DOHH2 (cell line): ENCODE measurements around the gene NEK10.
"Not testable (repeated sequence)": the region's sequence is repeated elsewhere in the genome, so short reads cannot be mapped to it uniquely, and the experiment has no call there.

ENCODE experiments used
- H3F3A ChIP-seq: fragments of 200-600 bp; sonication (generic), shearing (Covaris generic); 2 replicates; pipeline ENCODE4 v1.6.0; 2016; ENCODE audit warnings: antibody characterized with exemption, mild to moderate bottlenecking; ENCODE audit not compliant: control insufficient read depth, insufficient read depth
- H3K27ac ChIP-seq: fragments of 200-600 bp; sonication (generic); 2 replicates; pipeline ENCODE4 v1.5.1; 2014; ENCODE audit warnings: low read depth, mild to moderate bottlenecking, low read length, moderate library complexity
- H3K27me3 ChIP-seq: fragments of 200-600 bp; sonication (generic); 2 replicates; pipeline ENCODE4 v1.6.1; 2014; ENCODE audit warnings: mild to moderate bottlenecking, low read length, mixed read lengths; ENCODE audit not compliant: control insufficient read depth
- H3K36me3 ChIP-seq: fragments of 200-600 bp; sonication (generic); 2 replicates; pipeline ENCODE4 v1.6.1; 2014; ENCODE audit warnings: mild to moderate bottlenecking, low read length, moderate library complexity, mixed read lengths; ENCODE audit not compliant: control insufficient read depth
- H3K4me1 ChIP-seq: fragments of 200-600 bp; sonication (generic); 2 replicates; pipeline ENCODE4 v1.6.1; 2014; ENCODE audit warnings: mild to moderate bottlenecking, low read length, mixed read lengths; ENCODE audit not compliant: control insufficient read depth
- H3K4me2 ChIP-seq: fragments of 200-600 bp; sonication (generic); 2 replicates; pipeline ENCODE4 v1.6.0; 2014; ENCODE audit warnings: mild to moderate bottlenecking, low read length, moderate library complexity
- H3K4me3 ChIP-seq: fragments of 200-600 bp; sonication (generic); 2 replicates; pipeline ENCODE4 v1.5.1; 2014; ENCODE audit warnings: mild to moderate bottlenecking, low read length, mixed read lengths
- H3K79me2 ChIP-seq: fragments of 200-600 bp; sonication (generic); 2 replicates; pipeline ENCODE4 v1.6.1; 2014; ENCODE audit warnings: mild to moderate bottlenecking, low read length, mixed read lengths; ENCODE audit not compliant: control insufficient read depth
- H3K9me2 ChIP-seq: fragments of 200-600 bp; sonication (generic); replicated peaks from 2 replicates; pipeline ENCODE4 v1.6.1; 2014; ENCODE audit warnings: mild to moderate bottlenecking, low read length, mixed read lengths; ENCODE audit not compliant: control insufficient read depth
- H3K9me3 ChIP-seq: fragments of 200-600 bp; sonication (generic); 2 replicates; pipeline ENCODE4 v1.6.1; 2014; ENCODE audit warnings: antibody characterized with exemption, low read length, mixed read lengths; ENCODE audit not compliant: control insufficient read depth, insufficient read depth
- H4K20me1 ChIP-seq: fragments of 200-600 bp; sonication (generic); 2 replicates; pipeline ENCODE4 v1.6.0; 2014; ENCODE audit warnings: low read depth, mild to moderate bottlenecking, antibody characterized with exemption, low read length, moderate library complexity; ENCODE audit not compliant: control insufficient read depth, insufficient read depth
- CTCF ChIP-seq: fragments of 200-600 bp; sonication (generic); IDR thresholded peaks from one replicate; pipeline ENCODE4 v1.5.1; 2014; ENCODE audit warnings: antibody characterized with exemption, mild to moderate bottlenecking, low read depth, low read length; ENCODE audit not compliant: poor library complexity, severe bottlenecking
- EZH2phosphoT487 ChIP-seq: fragments of 200-600 bp; sonication (generic); IDR thresholded peaks from 2 replicates; pipeline ENCODE4 v1.6.1; 2017; ENCODE audit warnings: borderline replicate concordance, mild to moderate bottlenecking, antibody characterized with exemption, low read length, moderate library complexity, mixed read lengths

The NEK10 gene

GRCh38 chr3:27368831-27369607 is at the start of gene NEK10:
TSS of gene NEK10 (minus strand) at chr3:27369383. CDS start at chr3:27352882, 16,501 bp downstream.
- Histone ChIP-seq H3K4me2 (peak within 1 kb of the TSS; percentile 96), H3F3A (peaks cover 7% of the 10 kb centered on the region; the same call in 1 of the 2 replicates), H3K4me3 (peak within 1 kb of the TSS; percentile 81), H3K27ac (no peak within 1 kb of the TSS), H3K9me2 (no peaks in the 10 kb centered on the region), H3K36me3 (no peaks in the 10 kb centered on the region), H3K27me3 (no peaks in the 10 kb centered on the region), H4K20me1 (no peaks in the 10 kb centered on the region), H3K79me2 (no peaks in the 10 kb centered on the region), H3K4me1 (peaks cover 8% of the 10 kb centered on the region; the same call in 1 of the 2 replicates), H3K9me3 (no peaks in the 10 kb centered on the region)
- TF ChIP-seq CTCF, result no peak
- no peak for TF ChIP-seq EZH2phosphoT487

DNA sequence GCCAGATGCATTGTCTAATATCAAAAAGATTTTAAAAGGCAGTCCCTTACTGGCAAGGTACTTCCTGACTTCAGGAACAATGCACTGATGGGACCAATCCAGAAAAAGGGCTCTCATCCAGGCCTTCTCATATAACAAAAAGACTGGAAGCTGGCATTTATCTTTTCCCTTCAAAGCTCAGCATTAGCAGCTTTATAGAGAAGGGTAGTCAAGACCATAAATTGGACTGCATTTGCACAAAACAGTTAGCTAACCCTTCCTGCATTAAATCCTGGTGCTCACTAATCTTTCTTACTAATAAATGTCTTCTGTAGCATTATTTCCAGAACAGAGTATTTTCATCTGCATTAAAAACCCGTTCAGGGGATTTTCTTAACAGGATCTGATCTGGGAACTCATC is 46.0 kb upstream of the NEK10 start:
- Histone ChIP-seq H3K27ac (no peak overlapping the region), H3K4me2 (no peak overlapping the region), H3K9me3 (no peaks in the 10 kb centered on the region), H3K36me3 (peaks cover 67% of the 10 kb centered on the region), H3K4me1 (no peaks in the 10 kb centered on the region), H4K20me1 (no peaks in the 10 kb centered on the region), H3F3A (no peaks in the 10 kb centered on the region), H3K79me2 (no peaks in the 10 kb centered on the region), H3K27me3 (no peaks in the 10 kb centered on the region), H3K4me3 (no peak overlapping the region), H3K9me2 (no peaks in the 10 kb centered on the region)
- TF ChIP-seq EZH2phosphoT487 (no peak), CTCF (no peak)

DNA sequence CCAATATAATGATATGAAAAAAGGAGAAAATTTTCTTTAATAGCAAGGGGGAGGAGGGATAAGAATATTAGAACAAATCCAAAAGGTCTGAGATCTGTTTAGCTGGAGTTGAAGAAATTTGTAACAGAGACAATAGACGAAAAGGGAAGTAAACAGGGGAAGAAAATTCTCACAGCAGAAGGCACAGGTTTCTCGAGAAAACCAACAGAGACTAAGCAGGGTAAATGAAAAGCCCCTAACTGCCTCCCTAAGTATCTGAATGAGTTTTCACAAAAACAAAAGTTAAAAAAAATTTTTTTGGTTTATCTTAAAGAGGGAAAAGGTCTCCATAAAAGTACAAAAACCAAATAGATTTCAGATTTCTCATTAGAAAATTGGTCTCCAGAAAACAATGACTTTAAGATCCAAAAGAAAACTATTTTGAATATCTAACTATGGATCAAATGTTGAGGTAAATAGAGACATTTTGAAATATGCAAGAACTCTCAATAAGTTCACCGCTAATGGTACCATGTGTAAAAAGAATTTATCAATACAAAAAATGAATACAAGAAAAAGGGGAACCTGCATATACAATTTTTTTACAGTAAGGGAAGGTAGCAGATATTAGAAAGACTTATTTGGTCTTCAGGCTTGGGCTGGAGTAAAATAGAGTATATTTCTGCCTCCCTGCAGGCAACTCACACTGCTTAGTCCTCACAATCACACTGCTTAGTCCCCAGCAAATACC is 23.9 kb upstream of the NEK10 start:
- no peaks in the 10 kb centered on the region; the same call in 1 of the 2 replicates for H4K20me1 ChIP-seq
- no peak overlapping the region for H3K4me2 ChIP-seq
- no peak overlapping the region for H3K4me3 ChIP-seq
- no peaks in the 10 kb centered on the region for H3K27me3 ChIP-seq
- H3K9me2 ChIP-seq, result no peaks in the 10 kb centered on the region
- H3K4me1 ChIP-seq, result no peaks in the 10 kb centered on the region
- peaks cover 61% of the 10 kb centered on the region for H3K36me3 ChIP-seq
- H3K27ac ChIP-seq, result no peak overlapping the region
- TF ChIP-seq EZH2phosphoT487 (no peak), CTCF (no peak)
- H3F3A ChIP-seq, result no peaks in the 10 kb centered on the region; the same call in 1 of the 2 replicates
- H3K9me3 ChIP-seq, result no peaks in the 10 kb centered on the region
- H3K79me2 ChIP-seq, result no peaks in the 10 kb centered on the region

DNA sequence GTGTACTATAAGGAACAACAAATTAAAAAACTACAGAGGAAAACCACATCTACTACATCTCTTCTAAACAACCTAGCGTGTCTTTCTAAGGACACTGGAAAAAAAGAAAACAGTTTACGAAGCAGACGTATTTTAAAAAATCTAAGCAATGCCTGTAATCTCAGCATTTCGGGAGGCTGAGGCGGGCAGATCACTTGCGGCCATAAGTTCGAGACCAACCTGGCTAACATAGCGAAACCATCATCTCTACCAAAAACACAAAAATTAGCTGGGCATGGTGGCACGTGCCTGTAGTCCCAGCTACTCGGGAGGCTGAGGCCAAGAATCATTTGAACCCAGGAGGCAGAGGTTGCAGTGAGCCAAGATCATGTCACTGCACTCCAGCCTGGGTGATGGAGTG is 23.2 kb upstream of the NEK10 start:
- H3K36me3 ChIP-seq, result peaks cover 59% of the 10 kb centered on the region
- not testable (repeated sequence) for H3K4me1 ChIP-seq, H3F3A ChIP-seq, H3K9me3 ChIP-seq, H4K20me1 ChIP-seq, H3K79me2 ChIP-seq, H3K27me3 ChIP-seq, H3K9me2 ChIP-seq, H3K27ac ChIP-seq, H3K4me3 ChIP-seq, H3K4me2 ChIP-seq
